GM20000 (cell line): ENCODE data around the gene ZDHHC8.

Experiments
- DNase-seq: peaks from one replicate; pipeline ENCODE4 v3.0.0; 2012; ENCODE audit warnings: low spot score
- TF ChIP-seq, protein P1 (sequence below): IDR thresholded peaks from 2 replicates; pipeline ENCODE4 v1.5.1; 2012; ENCODE audit warnings: mild to moderate bottlenecking, control low read depth; ENCODE audit errors: extremely low read depth, missing control alignments

Gene ZDHHC8

DNA sequence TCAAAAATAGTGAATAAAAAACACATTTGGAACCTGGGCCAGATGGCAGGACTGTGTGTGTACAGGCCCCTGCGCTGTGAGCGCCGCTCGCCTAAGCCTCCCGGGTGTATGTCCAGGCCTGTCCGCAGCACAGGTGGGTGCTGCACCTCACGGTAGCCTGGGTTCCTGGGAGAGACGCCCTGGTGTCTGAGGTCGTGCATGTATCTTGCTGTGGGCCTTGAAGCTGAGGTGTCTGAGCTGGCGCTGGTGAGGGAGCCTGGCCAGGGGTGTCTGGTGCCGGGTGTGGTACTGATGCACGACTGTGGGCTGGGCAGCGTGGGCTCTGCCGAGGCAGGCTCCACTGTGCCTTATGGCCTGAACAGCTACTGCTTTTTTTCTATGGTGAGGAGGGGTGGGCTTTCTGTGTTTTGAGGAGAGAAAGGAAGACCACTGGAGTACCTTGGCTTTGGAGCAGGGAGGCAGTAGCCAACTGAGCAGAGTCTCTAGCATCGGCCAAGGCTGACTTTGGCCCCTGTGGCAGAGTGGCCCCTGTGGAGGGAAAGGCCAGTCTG is 4.2 kb upstream of the ZDHHC8 start:
- TF ChIP-seq, protein P1, sequence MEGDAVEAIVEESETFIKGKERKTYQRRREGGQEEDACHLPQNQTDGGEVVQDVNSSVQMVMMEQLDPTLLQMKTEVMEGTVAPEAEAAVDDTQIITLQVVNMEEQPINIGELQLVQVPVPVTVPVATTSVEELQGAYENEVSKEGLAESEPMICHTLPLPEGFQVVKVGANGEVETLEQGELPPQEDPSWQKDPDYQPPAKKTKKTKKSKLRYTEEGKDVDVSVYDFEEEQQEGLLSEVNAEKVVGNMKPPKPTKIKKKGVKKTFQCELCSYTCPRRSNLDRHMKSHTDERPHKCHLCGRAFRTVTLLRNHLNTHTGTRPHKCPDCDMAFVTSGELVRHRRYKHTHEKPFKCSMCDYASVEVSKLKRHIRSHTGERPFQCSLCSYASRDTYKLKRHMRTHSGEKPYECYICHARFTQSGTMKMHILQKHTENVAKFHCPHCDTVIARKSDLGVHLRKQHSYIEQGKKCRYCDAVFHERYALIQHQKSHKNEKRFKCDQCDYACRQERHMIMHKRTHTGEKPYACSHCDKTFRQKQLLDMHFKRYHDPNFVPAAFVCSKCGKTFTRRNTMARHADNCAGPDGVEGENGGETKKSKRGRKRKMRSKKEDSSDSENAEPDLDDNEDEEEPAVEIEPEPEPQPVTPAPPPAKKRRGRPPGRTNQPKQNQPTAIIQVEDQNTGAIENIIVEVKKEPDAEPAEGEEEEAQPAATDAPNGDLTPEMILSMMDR, result no peak
- DNase-seq, result no peak

DNA sequence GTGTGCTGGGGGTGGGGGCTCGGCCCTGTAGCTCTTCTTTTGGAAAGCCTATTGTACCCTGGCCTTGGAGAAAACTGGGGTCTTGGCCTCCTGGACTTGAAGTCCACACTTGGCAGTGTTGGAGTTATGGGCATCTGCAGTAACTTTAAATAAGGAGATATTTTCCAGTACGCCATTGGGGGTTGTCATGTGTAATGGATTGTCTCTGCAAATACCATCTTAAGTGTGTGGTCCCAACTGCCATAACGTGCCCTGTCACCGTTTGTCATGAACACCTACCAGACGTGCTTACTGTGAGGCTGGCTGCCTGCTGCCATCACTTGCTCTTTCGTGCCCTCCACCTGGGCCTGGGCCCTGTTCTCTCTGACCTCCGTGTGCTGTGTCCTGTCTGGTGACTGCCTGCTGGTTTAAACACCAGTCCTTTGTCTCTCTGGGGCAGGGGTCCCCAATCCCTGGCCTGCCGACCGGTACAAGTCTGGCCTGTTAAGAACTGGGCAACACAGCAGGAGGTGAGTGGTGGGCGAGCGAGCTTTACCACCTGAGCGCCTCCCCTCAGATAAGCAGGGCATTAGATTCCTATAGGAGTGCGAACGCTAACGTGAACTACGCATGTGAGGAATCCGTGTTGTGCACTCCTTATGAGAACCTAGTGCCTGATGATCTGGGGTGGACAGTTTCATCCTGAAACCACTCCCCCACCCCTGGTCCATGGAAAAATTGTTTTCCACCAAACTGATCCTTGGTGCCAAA is 3.6 kb upstream of the ZDHHC8 start:
- DNase-seq, result no peak
- TF ChIP-seq, protein P1, result no peak

DNA sequence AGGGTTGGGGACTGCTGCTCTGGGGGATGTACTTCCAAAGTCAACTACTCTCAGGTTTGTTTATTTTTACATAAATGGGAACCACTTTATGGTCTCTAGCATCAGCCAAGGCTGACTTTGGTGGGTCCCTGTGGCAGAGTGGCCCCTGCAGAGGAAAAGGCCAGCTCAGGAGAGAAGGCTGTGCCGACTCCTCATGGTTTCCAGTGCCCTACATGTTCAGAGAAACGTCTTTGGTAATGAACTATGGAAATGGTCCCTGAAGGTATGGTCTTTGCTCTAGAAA is 3.0 kb upstream of the ZDHHC8 start:
- no peak for DNase-seq
- TF ChIP-seq, protein P1, result no peak

DNA sequence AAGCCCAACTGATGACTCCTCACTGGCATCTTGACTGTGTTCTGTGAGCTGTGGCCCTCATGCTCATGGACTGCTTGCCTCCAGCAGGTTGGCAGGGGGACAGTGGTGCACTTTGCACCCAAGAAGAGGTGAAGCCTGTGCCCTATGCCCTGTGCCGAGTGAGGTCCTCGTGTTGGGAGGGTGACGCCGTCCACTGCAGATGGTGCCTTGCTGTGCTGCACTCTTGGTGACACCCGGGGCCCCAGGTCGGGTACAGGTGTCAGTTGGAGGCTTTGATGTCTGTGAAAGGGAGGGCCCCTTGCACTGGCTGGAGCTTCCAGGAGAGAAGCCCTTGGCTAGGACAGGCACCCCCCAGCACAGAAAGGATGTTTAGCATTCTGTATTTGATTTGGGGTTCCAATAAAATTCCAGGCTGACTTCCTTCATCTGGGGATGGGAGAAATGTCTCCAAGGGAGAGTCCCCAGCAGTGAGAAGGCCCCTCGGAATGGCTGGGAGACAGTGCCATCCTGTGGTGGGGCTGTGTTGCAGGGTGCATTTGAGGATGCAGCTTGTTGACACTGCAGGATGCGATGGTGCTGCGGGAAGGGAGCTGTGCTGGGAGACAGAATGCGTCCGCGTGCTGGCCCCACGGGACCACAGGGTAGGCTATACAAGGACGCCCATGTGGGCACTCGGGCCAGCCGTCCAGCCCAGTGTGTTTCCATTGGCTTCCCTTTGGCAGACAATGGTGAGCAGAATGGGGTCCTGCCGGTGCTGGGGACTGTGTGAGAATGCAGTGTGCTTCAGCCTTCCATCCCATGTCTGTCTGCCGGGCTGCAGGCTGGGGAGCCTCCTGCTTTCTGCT is 2.5 kb upstream of the ZDHHC8 start:
- TF ChIP-seq, protein P1, result peak; percentile 38
- DNase-seq, result peak; percentile 64

GRCh38 chr22:20129747-20130014 is 1.9 kb upstream of the ZDHHC8 start:
- DNase-seq, result no peak
- TF ChIP-seq, protein P1, result no peak

- no peak for DNase-seq
- TF ChIP-seq, protein P1, result no peak
These were observed 1.3 kb upstream of the ZDHHC8 start for GRCh38 chr22:20130319-20130718.
